Occipital lobe (tissue), 2 donors: ENCODE results near the gene PLA2G4D. TPM values are rescaled to one million over a fixed set of nuclear protein-coding genes. Genes with fewer than 3 reads are reported as not detected.
A peak's percentile ranks its signal among the peaks of the same experiment; 100 is the strongest.
"Not testable (repeated sequence)": the region's sequence is repeated elsewhere in the genome, so short reads cannot be mapped to it uniquely, and the experiment has no call there.

ENCODE experiments used
- DNase-seq: peaks from one replicate; lab custom pipeline; 2025; lab: John Stamatoyannopoulos, UW
- total RNA-seq: library from RNA; depleted of rRNA; stranded (reverse); fragments of >200 nt; gene quantifications from one replicate; pipeline ENCODE4 v1.2.3, GENCODE V29; 2014

Gene PLA2G4D
- total RNA-seq, 1 donor from 2014 or later: not detected

- no peak for DNase-seq
Measured at GRCh38 chr15:42123546-42123945, 29.2 kb upstream of the PLA2G4D start.

DNA sequence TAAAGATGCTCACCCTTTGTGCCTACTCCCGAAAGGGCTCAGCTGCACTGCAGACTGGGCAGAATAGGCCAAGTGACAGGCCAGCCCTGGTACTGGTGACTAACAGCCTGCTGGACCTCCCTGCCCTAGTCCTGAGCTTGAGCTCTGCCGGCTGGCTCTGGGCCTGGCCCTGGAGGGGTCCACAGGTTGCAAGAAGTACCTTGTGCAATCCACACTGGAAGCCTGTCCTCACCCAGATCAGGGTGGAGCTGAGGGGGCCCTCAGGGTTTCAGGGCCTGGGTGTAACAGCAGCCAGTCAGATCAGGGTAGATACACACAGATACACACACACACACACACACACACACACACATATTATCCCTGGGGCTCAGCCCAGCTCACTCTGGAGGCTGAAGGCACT is 27.3 kb upstream of the PLA2G4D start:
- DNase-seq: no peak

DNA sequence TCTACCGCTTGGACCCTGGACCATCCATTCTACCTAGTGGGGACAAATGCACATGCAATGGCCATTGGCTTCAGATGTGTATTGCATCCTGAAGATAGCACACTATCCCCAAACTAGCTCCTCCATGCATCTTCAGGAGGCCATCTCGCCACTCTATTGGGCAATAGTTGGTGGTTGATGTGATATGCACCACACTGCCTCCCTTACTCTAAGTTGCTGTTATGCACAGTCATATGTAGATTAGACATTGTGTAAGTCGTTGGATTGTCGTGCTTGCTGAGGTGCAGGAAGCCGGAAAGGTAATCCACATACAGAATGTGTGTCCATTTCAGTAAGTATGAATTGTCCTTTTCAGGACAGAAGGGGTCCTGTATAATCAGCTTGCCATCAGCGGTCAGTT is 26.7 kb upstream of the PLA2G4D start:
- no peak for DNase-seq

DNA sequence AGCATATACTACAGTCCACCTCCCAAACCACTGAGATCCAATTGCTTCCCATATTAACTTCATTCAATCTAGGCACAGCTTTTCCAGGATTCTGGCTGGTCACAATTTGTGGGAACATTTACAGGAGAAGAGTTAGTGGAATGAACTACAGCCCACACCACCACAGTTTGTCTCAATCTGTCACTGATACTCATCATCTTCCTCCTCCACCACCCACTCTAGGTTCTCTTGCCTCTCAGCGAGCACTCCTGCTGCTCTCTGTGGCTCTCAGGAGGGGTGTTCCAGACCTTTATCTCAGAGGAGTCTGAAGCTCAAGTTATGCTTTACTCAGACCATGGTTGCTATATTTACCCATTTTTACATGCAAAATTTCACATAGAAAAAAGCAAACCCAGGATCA is 25.9 kb upstream of the PLA2G4D start:
- DNase-seq: no peak

DNA sequence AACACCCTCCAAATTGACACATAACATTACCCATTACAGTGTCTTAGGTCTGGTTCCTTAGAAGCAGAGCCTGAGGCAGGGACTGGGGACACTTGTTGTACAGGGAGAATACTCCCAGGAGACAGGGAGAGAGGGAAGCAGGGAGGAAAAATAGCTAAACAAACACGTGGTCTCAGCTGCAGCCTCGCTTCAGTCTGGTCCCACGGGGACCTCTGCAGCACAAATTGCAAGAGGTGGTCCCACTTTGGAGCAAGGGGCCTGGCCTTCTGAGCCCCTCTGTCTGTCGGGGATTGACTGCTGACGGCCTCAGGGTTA is 25.0 kb upstream of the PLA2G4D start:
- DNase-seq: no peak

- DNase-seq: no peak
Measured at GRCh38 chr15:42118650-42119445, 24.5 kb upstream of the PLA2G4D start.

DNA sequence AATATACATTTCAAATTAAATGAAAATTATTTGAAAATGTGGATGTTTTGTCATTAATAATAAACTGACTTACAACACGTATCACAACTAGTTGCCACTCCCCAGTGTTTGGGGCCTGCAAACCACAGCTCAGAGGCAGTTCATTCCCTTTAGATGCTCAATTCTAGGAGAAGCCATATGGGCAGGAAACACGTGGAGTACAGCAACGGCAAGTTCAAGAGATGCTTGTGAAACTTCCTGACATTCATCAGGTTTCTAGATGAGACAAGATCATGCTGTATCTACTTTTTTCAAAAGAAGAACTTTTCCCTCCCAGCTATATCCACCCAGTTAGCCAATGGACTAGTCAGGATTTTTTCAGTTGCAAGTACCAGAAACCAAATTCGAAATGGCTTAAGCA is 17.6 kb upstream of the PLA2G4D start:
- DNase-seq: no peak

GRCh38 chr15:42110367-42110766 is 16.0 kb upstream of the PLA2G4D start:
- no peak for DNase-seq

GRCh38 chr15:42108806-42109205 is 14.4 kb upstream of the PLA2G4D start:
- DNase-seq: no peak

- DNase-seq: no peak
Measured at GRCh38 chr15:42108189-42108588, 13.8 kb upstream of the PLA2G4D start.

GRCh38 chr15:42107473-42107872 is 13.1 kb upstream of the PLA2G4D start:
- peak; percentile 15 for DNase-seq

- DNase-seq: no peak
Measured at GRCh38 chr15:42106288-42106687, 11.9 kb upstream of the PLA2G4D start.

- no peak for DNase-seq
Measured at GRCh38 chr15:42104095-42104891, 9.9 kb upstream of the PLA2G4D start.

GRCh38 chr15:42102646-42103235 is 8.4 kb upstream of the PLA2G4D start:
- no peak for DNase-seq

DNA sequence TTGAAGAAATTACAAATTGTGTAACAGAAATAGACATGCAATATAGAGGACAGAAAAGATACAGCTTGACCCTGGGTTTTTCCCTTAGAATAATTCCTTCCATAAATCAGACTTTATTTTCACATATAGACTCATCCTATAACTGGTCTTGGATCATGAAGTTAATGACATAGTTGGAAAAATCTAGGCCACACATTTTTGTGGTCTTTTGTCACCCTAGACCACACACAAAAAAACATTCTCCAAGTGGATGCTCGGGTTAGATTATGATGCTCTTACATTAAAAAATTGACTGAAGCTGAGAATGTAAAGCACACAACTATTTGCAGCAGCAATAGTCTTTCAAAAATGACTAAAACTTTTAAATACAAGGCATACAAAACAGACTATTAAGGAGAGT is 7.5 kb upstream of the PLA2G4D start:
- no peak for DNase-seq

DNA sequence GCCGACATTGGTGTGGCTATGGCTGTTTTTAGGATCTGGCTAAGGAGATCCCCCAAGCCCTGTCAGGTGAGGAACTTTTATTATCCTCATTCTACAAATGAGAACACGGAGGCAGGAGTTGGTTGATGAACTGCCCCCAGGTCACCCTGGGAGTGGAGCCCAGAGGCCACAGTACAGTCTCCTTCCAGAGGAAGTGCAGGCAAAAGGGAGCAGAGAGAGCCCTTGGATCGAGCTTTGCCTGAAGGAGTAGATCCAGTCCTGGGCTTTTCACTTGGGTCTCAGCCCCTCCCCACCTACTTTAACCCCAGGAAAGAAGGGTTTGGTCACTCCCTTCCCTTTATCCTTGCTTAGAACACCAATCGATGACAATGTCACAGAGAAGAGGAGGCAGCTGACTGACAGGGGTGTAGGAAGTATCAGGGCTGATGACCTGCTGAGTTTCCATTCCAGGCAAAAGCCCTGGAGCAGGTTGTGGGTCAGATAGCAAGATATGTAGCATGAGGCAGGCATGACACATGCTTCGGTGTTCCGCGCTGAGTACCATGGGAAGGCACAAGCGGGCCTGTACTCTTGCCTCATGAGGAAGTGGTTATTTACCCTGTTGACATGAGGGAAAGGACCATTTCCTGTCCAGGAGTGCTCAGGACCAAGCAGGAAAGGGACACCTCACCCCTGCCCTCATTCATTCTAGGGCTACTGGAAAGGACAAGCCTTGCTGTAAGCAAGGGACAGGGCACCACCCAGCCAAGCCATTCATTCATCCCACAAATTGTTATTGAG is 5.8 kb upstream of the PLA2G4D start:
- DNase-seq: no peak

DNA sequence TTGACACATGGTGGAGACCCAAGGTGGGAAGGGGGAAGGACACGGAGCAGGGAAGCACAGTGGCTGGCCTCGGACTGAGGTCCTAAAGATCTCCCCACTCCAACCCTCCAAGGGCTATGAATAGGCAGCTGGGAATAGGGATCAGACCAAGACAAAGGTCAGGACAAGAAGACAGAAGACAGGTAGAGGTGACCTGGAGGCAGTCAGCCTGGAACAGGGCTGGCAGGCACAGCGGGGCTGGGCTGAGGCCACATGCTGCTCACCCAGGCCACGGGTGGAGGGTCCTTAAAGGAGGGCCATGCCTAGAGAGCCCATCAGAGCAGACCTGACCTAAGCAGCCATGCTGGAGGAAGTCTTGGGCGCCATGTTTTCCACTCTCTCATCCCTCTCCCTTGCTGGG is 2.7 kb upstream of the PLA2G4D start:
- no peak for DNase-seq

GRCh38 chr15:42093966-42094365 is 396 bp downstream of the PLA2G4D start:
- DNase-seq: no peak

- peak; percentile 13 for DNase-seq
Measured at GRCh38 chr15:42092398-42093318, 1.7 kb downstream of the PLA2G4D start.

GRCh38 chr15:42091753-42092397 is 2.5 kb downstream of the PLA2G4D start:
- not testable (repeated sequence) for DNase-seq
